Measurements from ENCODE around the gene CREB5.

GRCh38 chr7:28853150-28853549 lies 440.8 kb downstream of the CREB5 start:
- TF ChIP-seq, protein P1, sequence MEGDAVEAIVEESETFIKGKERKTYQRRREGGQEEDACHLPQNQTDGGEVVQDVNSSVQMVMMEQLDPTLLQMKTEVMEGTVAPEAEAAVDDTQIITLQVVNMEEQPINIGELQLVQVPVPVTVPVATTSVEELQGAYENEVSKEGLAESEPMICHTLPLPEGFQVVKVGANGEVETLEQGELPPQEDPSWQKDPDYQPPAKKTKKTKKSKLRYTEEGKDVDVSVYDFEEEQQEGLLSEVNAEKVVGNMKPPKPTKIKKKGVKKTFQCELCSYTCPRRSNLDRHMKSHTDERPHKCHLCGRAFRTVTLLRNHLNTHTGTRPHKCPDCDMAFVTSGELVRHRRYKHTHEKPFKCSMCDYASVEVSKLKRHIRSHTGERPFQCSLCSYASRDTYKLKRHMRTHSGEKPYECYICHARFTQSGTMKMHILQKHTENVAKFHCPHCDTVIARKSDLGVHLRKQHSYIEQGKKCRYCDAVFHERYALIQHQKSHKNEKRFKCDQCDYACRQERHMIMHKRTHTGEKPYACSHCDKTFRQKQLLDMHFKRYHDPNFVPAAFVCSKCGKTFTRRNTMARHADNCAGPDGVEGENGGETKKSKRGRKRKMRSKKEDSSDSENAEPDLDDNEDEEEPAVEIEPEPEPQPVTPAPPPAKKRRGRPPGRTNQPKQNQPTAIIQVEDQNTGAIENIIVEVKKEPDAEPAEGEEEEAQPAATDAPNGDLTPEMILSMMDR (IDR thresholded peaks at IDR 0.05; ENCODE audit: borderline replicate concordance, extremely low read depth, low read length, poor library complexity, severe bottlenecking): no peak
- TF ChIP-seq EZH2 (IDR thresholded peaks at IDR 0.05; ENCODE audit: borderline replicate concordance, low read depth, low read length, severe bottlenecking): no peak

Data from DND-41 (cell line).